GM18951 (cell line): ENCODE data around the gene RASSF1.
A peak's percentile ranks its signal among the peaks of the same experiment; 100 is the strongest.

Experiments
- POLR2A ChIP-seq: IDR thresholded peaks from 4 replicates; pipeline ENCODE4 v1.6.1; 2011; ENCODE audit warnings: mild to moderate bottlenecking; ENCODE audit not compliant: insufficient read length, insufficient read depth; ENCODE audit errors: extremely low read depth
- in situ Hi-C: fragments of 300-500 bp; cut with MboI; formaldehyde crosslinking; loops from one replicate; pipeline ENCODE4 v1.12.0; 2022; ENCODE audit warnings: low sequenced_read_pairs, mixed read lengths, inconsistent platforms; ENCODE audit not compliant: unreplicated experiment

Gene RASSF1

GRCh38 chr3:50358355-50358910 lies 17.8 kb upstream of the RASSF1 start:
- TF ChIP-seq POLR2A, result no peak
- in situ Hi-C loops, result no loop called here

GRCh38 chr3:50357481-50357880 lies 16.8 kb upstream of the RASSF1 start:
- in situ Hi-C loops, result no loop called here
- TF ChIP-seq POLR2A, result no peak

- in situ Hi-C loops, result no loop called here
These were observed 15.9 kb upstream of the RASSF1 start for GRCh38 chr3:50356553-50356952.

DNA sequence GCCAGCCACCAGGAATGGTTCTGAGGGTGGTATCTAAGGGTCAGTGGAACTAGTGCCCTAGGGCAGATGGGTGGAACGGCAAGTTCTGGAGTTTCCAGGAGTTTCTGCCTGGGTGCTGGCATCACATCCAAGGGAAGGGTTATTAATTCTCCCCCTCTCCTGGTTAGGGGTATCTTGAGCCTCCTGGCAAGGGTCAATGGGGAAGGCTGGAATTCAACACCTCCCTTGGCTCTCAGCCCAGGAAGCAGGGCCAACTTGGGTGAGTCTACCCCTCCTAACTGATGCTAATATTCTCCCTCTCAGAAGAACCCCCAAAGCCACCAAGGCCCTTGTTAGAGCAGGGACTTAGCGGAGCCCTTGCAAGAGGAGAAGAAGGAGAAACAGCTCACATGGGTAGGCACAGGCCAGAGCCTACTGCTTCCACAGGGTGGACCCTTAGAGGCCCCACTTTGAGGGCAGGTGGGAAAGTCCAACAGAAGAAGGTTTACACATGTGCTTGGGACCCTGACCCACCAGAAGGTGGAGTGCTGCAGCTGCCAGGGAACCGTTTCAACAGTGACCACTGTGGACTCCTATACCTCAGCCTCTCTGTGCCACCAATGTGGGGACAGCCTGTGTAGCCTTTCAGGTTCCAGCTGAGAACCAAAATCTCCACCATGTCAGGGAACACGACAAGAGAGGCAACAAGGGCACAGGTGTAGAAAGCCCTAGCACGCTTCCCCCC lies 15.4 kb upstream of the RASSF1 start:
- no peak for TF ChIP-seq POLR2A
- in situ Hi-C loops, result no loop called here

More at GRCh38 chr3:50356553-50356952, 15.9 kb upstream of the RASSF1 start:
- TF ChIP-seq POLR2A, result no peak

DNA sequence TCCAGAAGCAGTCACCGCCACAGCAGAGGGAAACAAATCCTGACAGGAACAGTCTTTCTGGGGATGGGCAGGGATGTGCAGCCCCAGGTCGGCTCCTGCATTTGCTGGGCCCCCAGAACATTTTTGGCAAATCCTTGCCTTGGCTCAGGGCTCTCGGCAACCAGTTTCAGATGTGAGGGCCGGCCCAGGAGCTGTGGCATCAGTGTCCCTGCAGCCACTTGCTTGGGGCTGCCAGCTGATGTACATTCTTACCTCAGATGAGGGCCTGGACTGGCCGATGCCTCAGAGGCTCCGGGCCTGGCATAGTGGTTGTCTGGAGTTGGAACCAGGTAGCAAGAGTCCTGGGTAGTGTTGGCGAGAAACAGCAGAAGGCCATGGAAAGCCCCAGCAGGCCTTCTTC lies 14.2 kb upstream of the RASSF1 start:
- TF ChIP-seq POLR2A, result no peak
- in situ Hi-C loops, result no loop called here

DNA sequence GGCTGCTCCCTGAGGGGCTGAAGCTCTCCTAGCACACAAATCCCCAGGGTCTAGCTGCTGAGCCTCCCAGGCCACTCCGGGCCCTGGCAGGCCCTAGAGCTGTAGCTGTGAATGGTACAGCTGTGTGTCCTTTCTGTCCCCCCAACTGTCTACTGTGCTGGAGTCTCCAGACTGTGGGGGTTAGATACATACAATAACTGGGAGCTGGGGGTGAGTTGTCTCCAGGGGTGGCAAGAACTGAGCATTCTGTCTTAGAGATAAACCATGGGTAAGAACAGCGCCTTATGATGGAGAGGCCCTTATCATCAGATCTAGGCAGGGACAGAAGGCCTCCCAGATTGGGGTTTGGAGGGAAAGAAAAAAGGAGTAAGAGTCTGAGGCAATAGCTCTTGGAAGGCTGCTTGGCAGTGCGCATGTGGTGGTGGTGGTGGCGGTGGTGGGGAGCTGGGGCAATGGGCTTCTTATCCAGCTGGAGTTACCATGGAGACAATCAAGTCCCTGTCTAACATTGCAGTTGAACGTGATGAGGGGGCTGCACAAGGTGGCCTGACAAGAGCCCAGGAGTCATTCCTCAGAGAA lies 13.6 kb upstream of the RASSF1 start:
- in situ Hi-C loops, result no loop called here
- TF ChIP-seq POLR2A, result no peak

DNA sequence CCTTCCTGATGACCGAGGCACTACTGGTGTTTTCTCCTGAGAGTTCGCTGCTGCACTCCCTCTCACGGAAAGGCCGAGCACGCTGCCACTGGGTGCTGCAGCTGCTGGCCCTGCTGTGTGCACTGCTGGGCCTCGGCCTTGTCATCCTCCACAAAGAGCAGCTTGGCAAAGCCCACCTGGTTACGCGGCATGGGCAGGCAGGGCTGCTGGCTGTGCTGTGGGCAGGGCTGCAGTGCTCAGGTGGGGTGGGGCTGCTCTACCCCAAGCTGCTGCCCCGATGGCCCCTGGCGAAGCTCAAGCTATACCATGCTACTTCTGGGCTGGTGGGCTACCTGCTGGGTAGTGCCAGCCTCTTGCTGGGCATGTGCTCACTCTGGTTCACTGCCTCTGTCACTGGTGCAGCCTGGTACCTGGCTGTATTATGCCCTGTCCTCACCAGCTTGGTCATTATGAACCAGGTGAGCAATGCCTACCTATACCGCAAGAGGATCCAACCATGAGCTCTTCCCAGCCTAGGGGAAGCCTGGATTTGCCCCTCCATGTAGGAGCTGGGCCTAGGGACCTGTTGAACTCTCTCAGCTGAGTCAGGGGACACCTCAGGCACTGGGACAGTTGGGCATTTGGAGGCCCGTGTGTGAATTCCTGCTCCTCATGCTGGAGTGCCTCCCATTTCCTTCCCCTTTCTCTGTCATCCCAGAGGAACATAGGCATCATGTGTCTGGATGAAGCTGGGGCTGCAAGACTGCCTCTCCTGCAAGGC lies 12.8 kb upstream of the RASSF1 start:
- TF ChIP-seq POLR2A, result no peak
- in situ Hi-C loops, result no loop called here

GRCh38 chr3:50352781-50353180 lies 12.1 kb upstream of the RASSF1 start:
- in situ Hi-C loops, result no loop called here
- TF ChIP-seq POLR2A, result no peak

DNA sequence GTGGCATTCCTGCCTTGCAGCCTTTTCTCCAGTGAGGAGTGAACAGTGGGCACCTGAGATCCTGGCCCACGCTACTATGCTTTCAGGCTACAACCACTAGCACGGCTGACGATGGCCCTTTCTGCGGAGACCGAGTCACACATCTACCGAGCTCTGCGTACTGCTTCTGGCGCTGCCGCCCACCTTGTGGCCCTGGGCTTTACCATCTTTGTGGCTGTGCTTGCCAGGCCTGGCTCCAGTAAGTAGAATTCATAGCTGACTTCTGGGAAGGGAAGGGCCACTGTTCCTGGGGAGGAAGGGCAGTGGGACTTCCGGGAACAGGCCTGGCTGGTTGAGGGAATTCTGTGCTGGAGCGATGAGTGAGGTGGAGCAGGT lies 10.7 kb upstream of the RASSF1 start:
- no peak for TF ChIP-seq POLR2A
- in situ Hi-C loops, result no loop called here

- peak; percentile 96 for TF ChIP-seq POLR2A
- in situ Hi-C loops, result no loop called here
These were observed 10.1 kb upstream of the RASSF1 start, which contains the start of the genes CYB561D2 and NPRL2 for GRCh38 chr3:50350527-50351322. TSS of gene CYB561D2 (plus strand) at chr3:50350862. CDS start at chr3:50351434, 572 bp downstream. TSS of gene NPRL2 (minus strand) at chr3:50350775. CDS start at chr3:50350652, 123 bp downstream.

DNA sequence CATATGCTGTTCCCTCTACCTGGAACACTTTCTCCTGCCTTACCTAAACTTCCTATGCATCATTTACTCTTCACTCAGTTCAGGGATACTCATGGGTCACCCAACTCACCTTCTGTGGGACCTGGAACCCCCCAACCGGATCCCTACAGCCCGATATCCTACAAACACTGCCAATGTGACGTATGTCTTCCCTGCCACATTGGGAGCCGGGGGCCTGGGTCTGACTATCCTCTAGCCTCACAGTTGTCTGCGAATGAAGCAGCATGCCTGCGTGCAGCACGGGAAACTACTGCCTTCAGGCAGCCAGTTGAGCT lies 9.5 kb upstream of the RASSF1 start:
- TF ChIP-seq POLR2A, result no peak
- in situ Hi-C loops, result no loop called here

DNA sequence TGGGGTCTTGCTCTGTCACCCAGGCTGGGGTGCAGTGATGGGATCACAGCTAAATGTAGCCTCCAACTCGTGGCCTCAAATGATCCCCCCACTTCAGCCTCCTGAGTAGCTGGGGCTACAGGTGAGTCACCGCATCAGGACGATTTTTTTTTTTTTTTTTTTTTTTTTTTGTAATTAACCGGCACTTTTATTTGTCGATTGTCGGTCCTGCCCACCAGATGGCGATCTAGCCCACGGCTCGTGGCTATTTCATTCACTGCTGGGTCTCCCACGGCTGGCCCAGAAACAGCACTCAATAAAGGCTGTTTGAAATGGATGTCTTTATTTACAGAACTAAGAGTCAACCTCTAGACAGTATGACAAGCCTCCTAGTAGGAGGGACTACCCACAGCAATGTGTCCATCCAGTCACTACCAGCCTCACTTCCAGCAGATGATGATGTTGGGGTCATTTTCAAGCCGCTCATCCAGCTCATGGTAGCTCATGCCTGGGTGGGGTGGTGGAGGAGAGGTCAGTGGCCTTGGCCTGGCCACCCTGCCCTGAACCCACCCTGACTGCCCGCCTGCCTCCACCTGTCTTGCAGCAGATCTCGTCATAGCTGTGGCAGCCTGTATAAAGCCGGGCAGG lies 6.7 kb upstream of the RASSF1 start:
- TF ChIP-seq POLR2A, result no peak
- in situ Hi-C loops, result loop anchor here (10.0 kb wide), 1 partner anchor 198 kb away; no protein-coding TSS in a partner anchor

- in situ Hi-C loops, result loop anchor here (10.0 kb wide), 1 partner anchor 199 kb away; no protein-coding TSS in a partner anchor
- no peak for TF ChIP-seq POLR2A
These were observed 5.1 kb upstream of the RASSF1 start, which contains the start of gene ZMYND10 for GRCh38 chr3:50345586-50346234. TSS of gene ZMYND10 (minus strand) at chr3:50345732. CDS start at chr3:50345579, 153 bp downstream.
